Globus pallidus (tissue), 1 donor: ENCODE results near the gene KLF7.

Source experiments
- DNase-seq: peaks from one replicate; pipeline ENCODE4 v3.0.0-alpha.2; 2015; ENCODE audit warnings: low spot score

KLF7 gene

DNA sequence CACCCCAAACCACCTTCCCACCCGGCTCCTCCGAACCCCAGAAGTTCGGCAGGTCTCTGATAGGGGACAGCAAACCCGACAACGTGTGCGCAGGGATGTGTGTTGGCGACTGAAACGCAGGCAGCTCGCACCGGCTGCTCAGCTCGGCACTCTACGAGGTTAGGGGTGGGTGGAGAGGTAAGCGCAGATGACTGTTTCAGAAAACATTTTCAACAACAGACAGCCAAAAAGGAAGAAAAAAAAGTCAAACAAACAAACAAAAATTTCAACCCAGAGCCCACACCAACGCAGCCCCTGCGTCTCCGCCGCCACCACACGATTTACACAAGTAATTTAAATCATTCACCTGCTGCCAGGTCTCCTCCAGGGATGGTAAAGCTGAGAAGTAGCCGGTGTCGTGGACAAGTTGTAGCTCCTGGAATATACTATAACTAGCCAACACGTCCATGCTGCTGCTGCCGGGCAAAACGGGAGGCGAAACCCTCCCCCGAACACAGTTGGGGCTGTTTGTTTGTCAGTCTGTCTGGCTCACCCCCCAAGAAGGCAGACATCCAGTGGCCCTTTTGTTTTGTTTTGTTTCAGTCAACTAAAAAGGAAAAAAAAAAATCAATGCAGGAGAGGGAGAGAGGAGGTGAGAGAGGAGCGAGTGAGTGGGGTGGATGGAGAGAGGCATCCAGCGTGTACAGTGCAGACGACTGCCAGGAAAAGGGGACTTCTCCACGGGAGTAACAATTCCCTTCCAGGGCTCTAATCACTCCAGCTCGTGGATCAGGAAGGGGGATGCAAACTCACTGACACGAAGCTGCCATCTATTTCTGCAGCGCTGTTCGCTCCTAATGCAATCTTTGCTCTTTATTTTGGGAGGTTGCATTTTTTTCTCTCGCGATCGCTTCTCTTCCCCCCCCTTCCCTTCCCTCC is at the start of gene KLF7:
Gene KLF7 (minus strand): TSS at position 828 of the 918 bp plus-strand sequence. CDS start 380 bp downstream, at position 448.
- DNase-seq = peak; percentile 89

DNA sequence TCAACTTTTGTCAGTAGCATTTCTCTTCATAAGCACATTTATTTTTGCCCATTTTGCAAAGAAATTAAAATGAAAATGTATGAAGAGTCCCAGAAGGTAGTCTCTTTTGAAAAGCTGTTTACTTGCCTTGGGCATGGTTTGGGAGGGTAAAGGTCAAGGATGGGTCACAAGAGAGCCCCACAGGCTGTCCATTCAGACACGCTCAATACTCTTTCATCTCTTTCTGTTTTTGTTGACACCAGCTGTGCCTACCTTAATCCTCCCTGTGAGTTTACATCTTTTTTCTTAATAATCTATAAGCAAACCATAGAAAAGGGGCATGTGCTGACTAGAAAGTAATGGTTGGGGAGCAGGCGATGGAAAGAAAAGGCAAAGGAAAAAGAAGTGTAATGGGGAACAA is 49.6 kb upstream of the KLF7 start:
- no peak for DNase-seq

DNA sequence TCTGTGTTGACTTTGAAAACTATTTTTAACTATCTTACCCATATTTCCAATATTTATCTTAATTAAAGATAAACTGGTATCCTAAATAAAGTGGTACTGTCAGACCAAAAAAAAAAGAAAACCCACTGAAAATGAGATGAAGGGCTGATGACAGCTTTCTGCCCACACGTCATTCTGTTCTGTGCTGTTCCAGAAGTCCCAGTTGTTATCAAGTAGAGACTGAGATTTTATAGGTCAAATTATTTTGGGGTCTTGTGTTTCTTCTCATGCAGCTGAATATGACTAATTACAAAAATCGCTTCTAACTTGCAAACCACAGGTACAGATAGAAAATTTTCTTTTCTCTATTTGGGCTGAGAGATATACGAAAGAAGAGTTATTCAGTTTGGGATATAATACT is 48.7 kb upstream of the KLF7 start:
- DNase-seq = no peak

DNA sequence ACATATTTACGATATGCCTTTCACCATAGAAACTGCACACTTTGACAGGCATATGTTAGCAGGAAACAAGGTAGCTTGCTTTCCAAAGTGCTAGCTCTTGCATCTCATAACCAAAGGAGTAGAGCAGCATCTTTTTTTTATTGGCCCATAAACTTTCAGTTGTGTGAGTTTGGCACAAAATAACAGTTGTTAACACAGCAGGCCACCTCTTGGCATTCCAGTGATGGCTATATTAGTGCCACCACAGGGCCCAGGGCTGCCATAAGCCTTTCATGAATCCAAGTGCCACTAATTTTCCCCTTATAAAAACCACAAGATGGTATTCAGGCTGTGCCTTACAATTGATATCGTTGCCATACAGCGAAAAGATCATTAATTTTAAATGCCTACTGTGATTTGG is 40.3 kb upstream of the KLF7 start:
- DNase-seq = no peak

DNA sequence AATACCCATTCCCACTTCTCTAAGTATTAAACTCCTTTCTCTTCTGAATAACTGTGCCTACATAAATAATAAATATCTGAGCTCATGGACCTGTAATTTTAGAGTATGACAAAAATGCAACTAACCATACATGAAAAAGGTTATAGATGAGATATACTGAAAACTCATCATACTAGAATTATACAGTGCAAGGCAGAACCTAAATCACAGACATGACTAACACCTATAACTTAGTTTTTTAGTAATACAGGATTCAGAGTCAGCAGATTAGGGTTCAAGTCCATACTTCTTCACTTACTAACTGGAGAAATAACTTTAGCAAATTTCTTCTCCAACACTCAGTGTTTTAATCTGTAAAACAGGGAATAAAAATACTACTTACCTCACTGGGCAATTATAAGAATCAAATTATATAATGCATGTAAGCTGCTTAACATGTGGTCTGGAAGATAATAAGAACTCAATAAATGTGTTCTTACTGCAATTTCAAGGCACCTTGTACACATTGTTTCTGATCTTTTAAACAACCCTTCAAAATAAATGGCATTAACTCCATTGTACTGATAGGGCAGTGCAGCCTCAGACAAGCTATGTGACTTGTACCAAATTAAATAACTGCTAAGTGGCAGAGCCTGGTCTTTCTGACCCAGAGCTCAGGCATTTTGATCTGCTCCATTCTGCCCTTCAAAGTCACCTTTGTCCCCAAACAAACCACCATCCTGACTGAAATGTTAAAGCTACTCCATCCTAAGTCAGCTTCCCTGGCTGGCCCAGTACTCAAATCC is 39.6 kb upstream of the KLF7 start:
- no peak for DNase-seq

DNA sequence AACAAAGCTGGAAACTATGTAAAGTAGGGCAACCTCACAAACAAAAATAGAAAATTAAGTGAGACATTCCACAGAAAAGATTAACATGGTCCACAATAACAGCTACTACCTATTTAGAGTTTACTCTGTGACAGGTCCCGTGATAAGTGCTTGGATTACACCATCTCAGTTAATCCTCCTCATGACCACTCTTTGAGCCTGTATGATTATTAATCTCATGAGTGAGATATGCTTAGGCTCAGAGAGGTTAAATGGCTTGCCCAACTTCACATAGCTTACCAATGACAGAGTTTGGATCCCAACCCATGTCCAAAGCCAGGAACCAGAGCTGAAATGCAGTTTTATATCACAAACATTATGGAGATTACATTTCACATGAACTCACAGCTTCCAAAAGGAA is 37.3 kb upstream of the KLF7 start:
- DNase-seq = no peak

DNA sequence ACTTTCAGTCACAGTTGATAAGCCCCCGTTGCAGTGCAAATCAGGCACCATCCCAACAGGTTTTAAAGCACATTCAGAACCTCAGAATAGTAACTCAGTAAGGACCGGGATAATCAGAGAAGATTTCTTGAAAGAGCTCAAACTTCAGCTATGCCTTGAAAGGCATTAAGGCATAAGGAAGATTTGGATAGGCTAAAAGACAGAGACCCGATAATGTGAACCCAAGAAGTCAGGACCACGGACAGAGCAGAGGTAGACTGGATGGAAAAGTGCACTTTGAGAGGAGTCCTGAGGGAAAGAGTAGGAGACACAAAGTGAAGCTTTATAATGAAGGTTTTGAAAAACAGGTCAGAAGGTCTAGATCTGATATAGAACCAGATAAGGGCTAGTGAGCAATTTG is 36.9 kb upstream of the KLF7 start:
- no peak for DNase-seq

DNA sequence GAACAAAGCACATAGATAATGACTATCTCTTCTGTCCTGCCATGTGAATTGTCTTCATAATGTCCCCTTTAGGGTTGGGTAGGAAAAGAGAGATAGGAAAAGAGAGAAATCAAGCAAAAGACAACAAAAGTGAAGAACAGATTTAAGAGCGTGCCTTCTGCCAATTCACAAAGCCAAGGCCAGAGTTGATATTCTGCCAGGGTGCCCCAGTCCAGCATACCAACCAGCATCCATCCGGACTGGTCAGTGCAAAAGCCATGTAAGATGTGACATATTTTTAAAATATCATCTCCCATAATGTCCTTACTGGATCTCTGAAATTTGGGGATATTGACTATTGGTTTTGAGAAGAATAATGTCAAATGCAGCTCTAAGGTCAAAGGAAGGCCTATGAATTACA is 35.7 kb upstream of the KLF7 start:
- no peak for DNase-seq

DNA sequence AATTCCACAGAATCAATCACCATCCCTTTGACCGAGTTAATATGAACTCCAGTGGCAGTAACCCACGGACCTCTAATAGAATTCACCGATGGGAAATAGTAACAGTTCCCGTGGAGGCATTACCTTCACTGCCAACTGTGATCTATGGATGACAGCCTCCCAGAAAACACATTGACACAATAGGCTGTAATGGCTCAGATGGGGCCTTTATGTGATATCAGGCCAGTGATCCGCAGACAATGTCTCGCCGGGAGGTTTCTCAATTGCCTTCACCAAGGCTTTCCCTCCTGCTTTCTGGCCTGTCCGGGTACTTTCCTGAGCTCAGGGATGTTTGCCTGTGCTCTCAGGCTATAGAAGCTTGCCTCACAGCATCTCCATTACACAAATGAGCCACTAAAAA is 34.4 kb upstream of the KLF7 start:
- DNase-seq = no peak

DNA sequence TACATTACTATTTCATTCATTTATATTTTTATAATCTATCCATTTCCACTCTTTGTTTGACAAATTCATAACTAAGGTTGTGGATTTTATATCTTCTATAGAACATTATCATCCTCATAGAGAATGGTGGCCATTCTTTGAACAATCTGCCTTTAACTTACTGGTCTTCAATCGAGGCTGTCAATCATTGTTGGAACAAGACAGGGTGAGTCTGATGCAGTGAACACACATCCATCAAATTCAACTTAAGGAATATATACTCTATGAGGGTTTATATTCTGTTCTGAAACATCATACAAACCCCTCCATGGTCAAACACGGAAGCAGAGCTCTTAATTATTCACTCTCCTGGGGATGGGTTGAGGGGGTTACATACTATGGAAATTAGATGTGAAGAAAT is 28.3 kb upstream of the KLF7 start:
- no peak for DNase-seq

DNA sequence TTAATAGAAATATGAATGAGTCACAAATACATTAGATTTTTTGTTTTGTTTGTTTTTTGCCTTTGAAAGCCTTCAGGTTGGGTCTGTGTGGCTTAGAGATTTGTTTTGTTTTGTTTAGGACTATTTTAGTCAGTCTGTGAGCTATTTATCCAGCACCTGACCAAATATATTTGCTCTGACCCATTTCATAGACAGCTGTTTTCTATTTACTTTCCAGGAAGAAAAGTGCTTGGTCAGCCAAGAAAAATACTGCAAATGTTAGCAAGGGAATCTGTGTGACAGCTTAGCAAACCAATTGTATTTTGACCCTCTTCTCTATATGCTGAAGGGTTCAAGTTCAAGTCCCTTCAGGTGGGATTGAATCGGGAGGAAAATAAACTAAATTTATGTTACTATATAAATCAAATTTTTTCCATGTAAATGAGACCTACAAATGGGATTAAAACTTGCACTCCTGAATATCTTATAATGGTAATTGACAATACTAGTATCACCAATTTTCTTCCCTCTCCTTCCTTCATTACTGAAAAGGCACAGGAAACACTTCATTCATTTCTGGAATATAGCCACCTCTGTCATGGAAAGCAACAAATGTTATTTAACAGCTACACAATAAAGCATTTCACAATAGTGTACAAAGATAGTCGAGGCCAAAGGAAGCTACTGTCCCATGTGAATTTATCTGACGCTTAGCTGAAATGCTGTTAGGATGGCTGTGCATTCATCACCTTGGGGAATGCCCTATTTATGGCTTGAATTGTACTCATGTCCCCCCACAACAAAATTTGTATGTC is 23.1 kb upstream of the KLF7 start:
- no peak for DNase-seq

DNA sequence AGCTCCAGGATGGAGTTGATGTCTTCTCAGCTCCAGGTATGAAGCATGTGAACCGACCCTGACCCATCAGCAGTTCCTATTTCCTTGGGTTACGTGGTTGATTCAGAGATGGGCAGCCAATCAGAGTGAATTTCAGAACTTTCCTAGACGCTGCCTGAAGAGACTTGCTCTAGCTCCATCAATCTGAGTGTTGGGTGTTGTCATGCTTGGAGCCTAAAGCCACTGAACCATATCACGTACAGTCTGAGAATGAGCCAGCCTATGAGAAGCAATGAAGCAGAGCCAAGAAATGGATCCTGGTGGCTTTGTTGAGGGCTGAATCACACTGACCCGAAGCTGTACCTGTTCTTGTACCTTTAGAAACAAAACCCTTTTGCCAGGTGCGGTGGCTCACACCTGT is 19.6 kb upstream of the KLF7 start:
- DNase-seq = no peak

DNA sequence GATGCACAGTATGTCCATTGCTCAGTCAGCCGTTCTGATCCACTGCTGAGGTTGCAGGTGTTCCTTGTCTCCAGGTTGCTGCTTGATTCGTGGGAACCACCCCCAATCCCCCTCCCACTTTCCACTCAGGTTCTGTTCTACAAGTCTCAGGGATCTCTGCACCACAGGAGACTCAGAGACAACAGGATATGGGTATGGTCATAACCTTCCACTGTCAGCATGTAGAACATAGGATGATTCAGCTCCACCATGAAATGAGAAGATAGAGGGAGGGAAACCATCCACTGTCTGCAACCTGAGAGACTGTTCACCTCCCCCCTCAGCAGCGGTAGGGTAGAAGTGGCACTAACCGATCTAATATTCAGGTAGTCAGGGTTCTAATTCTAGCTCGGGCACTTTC is 19.0 kb upstream of the KLF7 start:
- no peak for DNase-seq

DNA sequence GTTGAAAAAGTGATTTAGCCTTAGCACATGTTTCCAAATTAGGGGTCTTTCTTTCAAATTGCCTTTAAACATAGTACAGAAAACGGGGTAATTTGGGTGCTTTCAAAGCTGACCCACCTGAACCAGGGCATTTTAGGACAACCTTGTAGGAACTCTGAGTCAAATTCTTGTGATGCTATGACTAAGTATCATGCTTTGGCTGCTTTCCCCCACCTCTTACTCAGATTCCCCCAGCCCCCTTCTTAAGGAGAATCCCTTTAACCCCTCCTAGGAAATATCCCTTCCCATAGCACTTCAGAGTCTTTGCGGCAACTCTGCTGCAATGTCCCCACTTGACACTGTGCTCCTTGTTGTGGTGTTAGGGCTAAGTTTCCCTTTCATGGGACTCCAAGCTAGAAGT is 18.6 kb upstream of the KLF7 start:
- DNase-seq = no peak

DNA sequence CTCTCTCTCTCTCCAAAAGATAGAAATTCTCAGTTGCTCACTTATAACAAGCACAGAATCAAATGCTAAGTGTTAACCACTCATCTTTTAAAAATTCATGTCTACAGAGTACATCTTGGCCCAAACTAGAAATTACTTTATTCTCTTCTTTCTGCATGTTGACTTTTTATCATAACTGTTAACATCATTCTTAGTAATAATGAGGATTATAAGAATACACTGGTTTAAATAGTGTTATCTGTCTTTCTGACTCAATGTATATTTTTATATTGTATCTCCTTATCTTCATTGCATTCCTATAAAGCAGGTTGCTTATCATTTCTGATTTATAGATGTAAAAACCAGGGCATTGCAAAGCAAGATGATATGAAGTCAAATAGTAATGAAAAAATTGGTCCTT is 17.8 kb upstream of the KLF7 start:
- DNase-seq = no peak

DNA sequence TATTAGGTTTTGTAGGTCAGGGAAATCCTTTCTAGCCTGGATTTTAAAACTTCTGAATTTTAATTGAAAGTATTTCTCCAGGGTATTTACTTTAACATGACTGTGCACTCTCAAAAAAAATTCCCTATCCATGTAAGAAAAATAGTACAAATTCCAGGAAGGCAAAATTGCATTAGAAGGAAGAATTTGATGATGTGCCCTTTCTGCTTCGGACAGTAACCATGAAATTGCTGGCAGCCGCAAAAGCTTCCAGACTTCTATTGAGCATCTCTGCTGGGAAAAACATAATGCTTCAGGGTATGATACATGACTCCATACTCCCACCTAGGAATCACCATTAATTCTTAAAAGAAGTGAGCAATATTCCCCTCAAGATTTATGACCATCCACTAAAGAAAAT is 17.2 kb upstream of the KLF7 start:
- no peak for DNase-seq

DNA sequence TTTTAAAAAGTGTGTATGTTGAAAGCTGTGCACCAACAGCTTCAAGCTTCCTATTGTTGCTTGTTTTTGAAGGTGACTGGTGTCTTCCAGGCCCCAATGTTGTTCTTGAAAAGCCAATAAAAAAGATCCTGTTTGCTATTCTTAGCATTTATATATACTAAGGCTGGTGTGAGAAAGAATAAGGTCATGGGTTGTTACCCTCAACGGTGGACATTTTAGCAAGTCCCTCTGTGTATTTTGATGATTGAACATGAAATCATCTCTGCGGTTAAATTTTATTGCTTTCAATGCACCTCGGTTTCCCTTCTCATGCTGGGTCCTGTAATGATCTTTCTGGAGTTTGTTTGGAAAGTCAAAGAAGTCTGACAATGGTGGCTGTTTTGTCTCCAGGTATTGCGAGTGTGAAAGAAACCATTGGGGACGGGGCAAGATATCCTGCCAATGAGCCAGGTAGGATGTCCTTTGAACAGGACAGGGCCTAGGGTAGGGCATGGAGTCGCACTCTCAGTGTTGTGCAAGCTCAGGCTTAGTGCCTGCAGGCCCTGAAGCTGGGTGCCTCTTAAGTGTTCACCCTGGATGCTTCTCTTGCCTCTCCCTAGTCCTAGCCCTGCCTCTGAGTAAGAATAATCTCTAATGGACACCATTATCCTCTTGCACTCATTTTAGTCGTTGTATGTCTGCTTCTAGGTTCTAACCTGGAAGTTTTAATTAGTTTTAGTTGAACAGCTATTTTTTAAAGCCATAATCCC is 16.0 kb upstream of the KLF7 start:
- no peak for DNase-seq

DNA sequence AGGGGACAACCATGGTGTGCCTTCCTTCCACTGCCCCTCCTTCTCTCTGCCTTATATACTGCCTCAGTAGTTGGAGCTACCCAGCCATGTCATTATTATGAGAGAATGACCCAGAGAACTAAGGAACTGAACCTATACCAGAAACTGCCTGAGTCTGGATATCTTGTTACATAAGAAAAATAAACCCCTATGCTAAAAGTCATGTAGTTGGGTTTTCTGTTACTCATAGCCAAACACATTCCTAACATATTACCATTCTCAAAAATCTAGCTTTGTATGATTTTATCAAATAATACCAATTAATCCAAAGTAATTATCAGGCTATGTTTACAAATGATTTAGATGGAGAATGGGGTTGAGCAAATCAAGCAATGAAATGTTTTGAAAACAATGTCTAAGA is 15.0 kb upstream of the KLF7 start:
- DNase-seq = no peak

DNA sequence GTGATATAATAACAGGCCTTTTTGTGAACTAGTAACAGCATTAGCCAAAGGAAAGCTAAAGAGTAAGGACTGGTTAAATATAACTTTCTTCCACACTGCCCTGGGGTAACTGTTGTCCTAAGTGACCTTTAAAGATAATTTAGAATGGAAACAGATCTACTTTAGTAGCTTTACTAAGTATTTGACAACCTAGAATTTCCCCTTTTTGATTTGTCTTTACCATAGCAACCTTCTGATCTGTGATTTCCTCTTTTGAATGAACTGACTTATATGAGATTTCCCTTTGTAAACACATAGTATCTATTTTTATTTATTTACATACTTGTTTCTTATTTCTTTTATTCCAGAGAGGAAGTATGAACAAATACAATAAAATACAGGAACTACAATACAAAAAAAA is 10.5 kb upstream of the KLF7 start:
- DNase-seq = no peak

DNA sequence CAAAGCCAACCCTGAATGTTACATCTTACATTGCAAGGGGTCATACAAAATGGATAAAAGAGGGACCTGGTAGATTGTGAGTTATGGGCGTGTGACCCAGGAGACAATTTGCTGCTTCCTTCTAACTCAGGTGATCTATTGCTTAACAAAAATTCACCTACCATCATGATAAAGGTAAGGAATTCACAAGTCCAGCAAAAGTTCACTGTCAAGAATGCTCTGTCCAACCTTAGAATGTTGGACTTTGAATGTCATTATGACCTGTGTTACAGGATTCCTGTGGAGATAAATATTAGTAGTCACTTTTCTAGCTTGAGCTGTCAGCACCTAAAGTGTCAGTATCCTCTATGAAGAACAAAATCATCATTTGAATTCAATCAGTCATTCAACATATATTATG is 7.9 kb upstream of the KLF7 start:
- DNase-seq = no peak

DNA sequence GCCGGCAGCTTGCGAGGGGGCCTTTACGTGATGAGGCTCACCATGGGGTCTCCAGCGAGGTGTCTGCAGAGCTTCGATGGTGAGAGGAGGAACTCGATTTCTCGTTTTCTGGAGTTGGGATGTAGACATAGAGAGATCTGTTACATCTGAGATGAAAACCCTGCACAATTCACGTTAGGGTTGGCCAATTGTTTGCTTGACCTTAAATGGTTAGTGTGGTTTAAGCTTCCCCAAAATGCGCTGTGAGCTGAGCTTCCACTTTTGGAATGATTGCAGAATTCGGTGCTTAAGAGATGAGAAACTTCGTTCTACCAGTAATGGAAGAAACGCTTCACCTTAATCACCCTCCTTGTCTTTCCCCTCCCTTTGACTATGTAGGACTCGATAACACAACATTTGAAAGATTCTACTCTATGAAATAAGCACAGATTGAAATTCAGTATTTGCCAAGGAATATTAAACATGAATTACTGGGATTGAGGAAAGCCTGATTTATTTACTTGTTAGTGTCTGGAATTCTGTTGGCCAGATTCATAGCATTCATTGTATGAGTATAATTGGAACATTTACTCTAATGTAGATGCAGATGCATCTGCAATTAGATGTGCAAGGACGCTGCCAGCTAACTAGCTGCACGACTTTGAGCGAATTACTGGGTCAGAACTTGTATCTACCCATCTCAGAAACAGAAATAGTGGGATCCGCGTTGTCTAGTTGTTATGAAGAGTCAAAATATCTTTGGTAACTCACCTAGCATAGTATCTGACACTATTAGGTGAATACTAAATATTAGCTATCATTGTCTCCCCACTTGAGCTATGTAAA is 1.6 kb upstream of the KLF7 start:
- peak; percentile 71 for DNase-seq
